ENCODE measurements around the gene DEF6. TPM values are rescaled to one million over a fixed set of nuclear protein-coding genes. Genes with fewer than 3 reads are reported as not detected.

DEF6 gene
- polyA plus RNA-seq, 1 of the 3 experiments (the other 2 are of a cell fraction): 0.13 TPM

DNA sequence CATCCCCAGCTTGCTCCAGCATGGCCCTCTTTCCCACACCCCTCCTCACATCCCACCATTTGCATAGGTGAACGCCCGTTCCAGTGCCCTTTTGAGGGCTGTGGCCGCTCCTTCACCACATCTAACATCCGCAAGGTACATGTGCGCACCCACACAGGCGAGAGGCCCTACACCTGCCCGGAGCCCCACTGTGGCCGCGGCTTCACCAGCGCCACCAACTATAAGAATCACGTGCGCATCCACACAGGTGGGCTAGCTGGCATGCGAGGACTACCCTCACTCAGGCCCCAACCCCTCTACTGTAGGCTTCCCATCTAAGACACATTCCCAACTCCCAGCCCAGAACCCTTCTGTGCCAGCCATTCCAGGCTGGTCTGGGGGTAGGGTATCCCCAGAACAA is 6.1 kb upstream of the DEF6 start:
- H3K9ac ChIP-seq: no peak overlapping the region
- H4K20me1 ChIP-seq (ENCODE audit: insufficient read depth): no peaks in the 10 kb centered on the region
- peaks cover 0 to 4% of the 10 kb centered on the region in 2 experiments; a peak in 1 of 4 replicates for H3K4me1 ChIP-seq (ENCODE audit: control insufficient read depth in 1 of 2, insufficient read depth in 2 of 2, low read depth in 1 of 2, low read length in 1 of 2)
- no peak overlapping the region for H3K27ac ChIP-seq (ENCODE audit: low read depth in 2 of 2, low read length in 1 of 2)
- H3K4me3 ChIP-seq (ENCODE audit: low read depth in 2 of 2, low read length in 1 of 2): no peak overlapping the region
- peaks cover 16 to 85% of the 10 kb centered on the region in 2 experiments for H3K36me3 ChIP-seq (replicated peaks in 1 of 2; ENCODE audit: control insufficient read depth in 1 of 2, insufficient read depth in 2 of 2, low read length in 1 of 2)
- ChIA-PET CTCF (interaction anchor here (7.2 kb wide), 1 partner anchor 35 kb away, joined by 61 read pairs; no protein-coding TSS in a partner anchor), POLR2A (no interaction called here)
- no peak overlapping the region for H3K4me2 ChIP-seq
- no peak for DNase-seq
- no peaks in the 10 kb centered on the region for H3K27me3 ChIP-seq (ENCODE audit: insufficient read depth)
- no peaks in the 10 kb centered on the region for H3K9me2 ChIP-seq
- 99% methylated on average over 7 of the region's 13 CpGs for WGBS (ENCODE audit: low lambda C conversion rate)
- no peak for TF ChIP-seq NFIC (IDR thresholded peaks at IDR 0.05; ENCODE audit: borderline replicate concordance)
- no peak for TF ChIP-seq TAF1 (IDR thresholded peaks at IDR 0.05; ENCODE audit: borderline replicate concordance, low read depth, low read length)
- TF ChIP-seq SMC3 (IDR thresholded peaks at IDR 0.05; ENCODE audit: low read depth, low read length): no peak
- no peak for TF ChIP-seq MEF2A (IDR thresholded peaks at IDR 0.05; ENCODE audit: borderline replicate concordance, low read depth)
- TF ChIP-seq, protein P1, sequence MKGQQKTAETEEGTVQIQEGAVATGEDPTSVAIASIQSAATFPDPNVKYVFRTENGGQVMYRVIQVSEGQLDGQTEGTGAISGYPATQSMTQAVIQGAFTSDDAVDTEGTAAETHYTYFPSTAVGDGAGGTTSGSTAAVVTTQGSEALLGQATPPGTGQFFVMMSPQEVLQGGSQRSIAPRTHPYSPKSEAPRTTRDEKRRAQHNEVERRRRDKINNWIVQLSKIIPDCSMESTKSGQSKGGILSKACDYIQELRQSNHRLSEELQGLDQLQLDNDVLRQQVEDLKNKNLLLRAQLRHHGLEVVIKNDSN (IDR thresholded peaks at IDR 0.05; ENCODE audit: borderline replicate concordance, low read depth): no peak
- no peak for TF ChIP-seq RXRA (IDR thresholded peaks at IDR 0.05; ENCODE audit: borderline replicate concordance, low read depth)
- TF ChIP-seq, protein P2, sequence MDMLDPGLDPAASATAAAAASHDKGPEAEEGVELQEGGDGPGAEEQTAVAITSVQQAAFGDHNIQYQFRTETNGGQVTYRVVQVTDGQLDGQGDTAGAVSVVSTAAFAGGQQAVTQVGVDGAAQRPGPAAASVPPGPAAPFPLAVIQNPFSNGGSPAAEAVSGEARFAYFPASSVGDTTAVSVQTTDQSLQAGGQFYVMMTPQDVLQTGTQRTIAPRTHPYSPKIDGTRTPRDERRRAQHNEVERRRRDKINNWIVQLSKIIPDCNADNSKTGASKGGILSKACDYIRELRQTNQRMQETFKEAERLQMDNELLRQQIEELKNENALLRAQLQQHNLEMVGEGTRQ (IDR thresholded peaks at IDR 0.05; ENCODE audit: borderline replicate concordance, low read depth, low read length): no peak
- TF ChIP-seq SIN3A (IDR thresholded peaks at IDR 0.05; ENCODE audit: borderline replicate concordance, low read depth, low read length): no peak
- no peak for TF ChIP-seq TCF12 (IDR thresholded peaks at IDR 0.05)
- TF ChIP-seq FOXM1 (IDR thresholded peaks at IDR 0.05; ENCODE audit: low read depth): no peak
- no peak for TF ChIP-seq NRF1 (IDR thresholded peaks at IDR 0.05; ENCODE audit: low read depth, low read length)
- TF ChIP-seq EZH2phosphoT487 (IDR thresholded peaks at IDR 0.05; ENCODE audit: borderline replicate concordance, low read depth): no peak
- TF ChIP-seq, protein P3, sequence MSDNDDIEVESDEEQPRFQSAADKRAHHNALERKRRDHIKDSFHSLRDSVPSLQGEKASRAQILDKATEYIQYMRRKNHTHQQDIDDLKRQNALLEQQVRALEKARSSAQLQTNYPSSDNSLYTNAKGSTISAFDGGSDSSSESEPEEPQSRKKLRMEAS (IDR thresholded peaks at IDR 0.05; ENCODE audit: low read depth): no peak
- TF ChIP-seq FOSL2 (IDR thresholded peaks at IDR 0.05; ENCODE audit: borderline replicate concordance, low read depth): no peak
- no peak for TF ChIP-seq ELF1 (IDR thresholded peaks at IDR 0.05)
- TF ChIP-seq RFX5 (IDR thresholded peaks at IDR 0.05; ENCODE audit: low read length): no peak
- TF ChIP-seq, protein P4, sequence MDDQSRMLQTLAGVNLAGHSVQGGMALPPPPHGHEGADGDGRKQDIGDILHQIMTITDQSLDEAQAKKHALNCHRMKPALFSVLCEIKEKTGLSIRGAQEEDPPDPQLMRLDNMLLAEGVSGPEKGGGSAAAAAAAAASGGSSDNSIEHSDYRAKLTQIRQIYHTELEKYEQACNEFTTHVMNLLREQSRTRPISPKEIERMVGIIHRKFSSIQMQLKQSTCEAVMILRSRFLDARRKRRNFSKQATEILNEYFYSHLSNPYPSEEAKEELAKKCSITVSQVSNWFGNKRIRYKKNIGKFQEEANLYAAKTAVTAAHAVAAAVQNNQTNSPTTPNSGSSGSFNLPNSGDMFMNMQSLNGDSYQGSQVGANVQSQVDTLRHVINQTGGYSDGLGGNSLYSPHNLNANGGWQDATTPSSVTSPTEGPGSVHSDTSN (IDR thresholded peaks at IDR 0.05): no peak
- TF ChIP-seq CHD2 (IDR thresholded peaks at IDR 0.05; ENCODE audit: low read length, partially characterized antibody): no peak
- TF ChIP-seq, protein P5, sequence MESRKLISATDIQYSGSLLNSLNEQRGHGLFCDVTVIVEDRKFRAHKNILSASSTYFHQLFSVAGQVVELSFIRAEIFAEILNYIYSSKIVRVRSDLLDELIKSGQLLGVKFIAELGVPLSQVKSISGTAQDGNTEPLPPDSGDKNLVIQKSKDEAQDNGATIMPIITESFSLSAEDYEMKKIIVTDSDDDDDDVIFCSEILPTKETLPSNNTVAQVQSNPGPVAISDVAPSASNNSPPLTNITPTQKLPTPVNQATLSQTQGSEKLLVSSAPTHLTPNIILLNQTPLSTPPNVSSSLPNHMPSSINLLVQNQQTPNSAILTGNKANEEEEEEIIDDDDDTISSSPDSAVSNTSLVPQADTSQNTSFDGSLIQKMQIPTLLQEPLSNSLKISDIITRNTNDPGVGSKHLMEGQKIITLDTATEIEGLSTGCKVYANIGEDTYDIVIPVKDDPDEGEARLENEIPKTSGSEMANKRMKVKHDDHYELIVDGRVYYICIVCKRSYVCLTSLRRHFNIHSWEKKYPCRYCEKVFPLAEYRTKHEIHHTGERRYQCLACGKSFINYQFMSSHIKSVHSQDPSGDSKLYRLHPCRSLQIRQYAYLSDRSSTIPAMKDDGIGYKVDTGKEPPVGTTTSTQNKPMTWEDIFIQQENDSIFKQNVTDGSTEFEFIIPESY (IDR thresholded peaks at IDR 0.05; ENCODE audit: borderline replicate concordance, low read depth): no peak
- no peak overlapping the region for H2AFZ ChIP-seq (ENCODE audit: low read depth)
- H3F3A ChIP-seq (replicated peaks; ENCODE audit: insufficient read depth): no peaks in the 10 kb centered on the region
- H3K79me2 ChIP-seq (ENCODE audit: insufficient read depth): no peaks in the 10 kb centered on the region
- no peaks in the 10 kb centered on the region for H3K9me3 ChIP-seq
